ENCODE results near the gene REL.
A peak's percentile ranks its signal among the peaks of the same experiment; 100 is the strongest.

Gene REL

DNA sequence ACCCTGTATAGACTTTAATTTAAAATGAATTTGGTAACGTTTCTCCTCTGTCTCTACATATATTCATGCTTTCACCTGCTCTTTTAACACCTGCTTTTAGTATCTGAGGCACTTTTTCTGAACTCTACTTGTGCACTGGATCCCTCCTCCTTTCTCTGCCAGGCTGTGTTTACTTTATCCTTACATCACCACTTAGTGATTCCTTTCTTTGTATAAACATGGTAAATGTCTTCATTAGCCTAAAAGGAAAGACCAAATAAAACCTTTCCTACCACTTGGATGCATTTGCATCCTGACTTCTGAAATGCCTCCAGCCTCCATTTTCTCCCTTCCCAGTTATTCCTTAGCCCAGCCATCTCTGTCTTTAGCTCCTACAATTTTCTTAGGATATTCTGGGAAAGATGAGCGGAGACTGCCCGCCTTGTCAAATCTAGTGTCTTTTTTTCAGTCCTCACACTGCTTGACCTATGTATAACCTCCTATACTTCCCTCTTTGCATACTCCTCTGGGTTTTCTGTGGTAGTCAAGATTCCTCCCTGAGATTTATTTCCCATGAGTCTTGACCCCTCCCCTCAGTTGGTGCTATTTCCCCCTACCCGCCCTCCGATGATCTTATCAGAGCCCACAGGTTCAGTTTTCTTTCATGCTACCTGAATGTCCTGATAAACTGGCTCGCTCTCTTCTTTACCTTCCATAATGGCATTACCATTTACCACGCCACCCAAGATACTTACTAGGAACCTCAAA is 44.8 kb downstream of the REL start:
- peak; percentile 34 for DNase-seq (ENCODE audit: low read depth)

- DNase-seq (ENCODE audit: low read depth): no peak
Observed at GRCh38 chr2:60926741-60927552, 45.6 kb downstream of the REL start.

- DNase-seq (ENCODE audit: low read depth): peak; percentile 48
Observed at GRCh38 chr2:60932061-60932460, 50.7 kb downstream of the REL start.

GRCh38 chr2:60932954-60933353 is 51.6 kb downstream of the REL start:
- DNase-seq (ENCODE audit: low read depth): no peak

DNA sequence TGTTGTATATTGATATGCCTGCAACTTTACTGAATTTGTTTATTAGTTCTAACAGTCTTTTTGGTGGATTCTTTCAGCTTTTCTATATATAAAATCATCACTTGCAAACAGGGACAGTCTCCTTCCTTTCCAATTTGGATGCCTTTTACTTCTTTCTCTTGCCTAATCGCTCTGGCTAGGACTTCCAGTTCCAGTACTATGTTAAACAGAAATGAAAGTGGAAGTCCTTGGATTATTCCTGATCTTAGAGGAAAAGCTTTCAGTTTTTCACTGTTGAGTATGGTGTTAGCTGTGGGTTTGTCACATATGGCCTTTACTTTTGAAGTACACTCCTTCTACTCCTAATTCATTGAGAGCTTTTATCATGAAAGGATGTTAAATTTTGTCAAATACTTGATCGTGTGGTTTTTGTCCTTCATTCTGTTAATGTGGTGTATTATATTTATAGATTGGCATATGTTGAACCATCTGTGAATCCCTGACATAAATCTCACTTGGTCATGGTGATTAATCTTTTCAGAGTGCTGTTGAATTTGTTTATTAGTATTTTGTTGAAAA is 52.9 kb downstream of the REL start:
- no peak for DNase-seq (ENCODE audit: low read depth)

- DNase-seq (ENCODE audit: low read depth): no peak
Observed at GRCh38 chr2:60936757-60937156, 55.4 kb downstream of the REL start.

DNA sequence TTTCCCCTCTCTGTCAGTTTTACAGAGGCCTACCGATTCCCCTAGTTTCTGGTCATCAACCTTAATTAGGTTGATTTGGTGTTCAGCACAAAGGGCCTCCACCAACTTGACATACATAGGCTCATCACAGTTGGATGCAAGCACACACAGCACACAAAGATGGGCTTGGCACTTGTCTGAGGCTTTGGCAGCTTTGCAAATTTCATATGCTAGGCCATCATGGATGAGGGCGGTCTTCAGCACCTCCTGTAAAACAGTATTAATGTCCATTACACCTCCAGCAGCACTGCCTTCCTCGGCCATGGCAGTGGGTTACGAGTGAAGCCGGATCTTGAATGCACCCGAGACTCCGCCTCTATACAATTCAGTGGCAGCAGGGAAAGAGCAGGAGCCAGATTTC is 56.9 kb downstream of the REL start:
- DNase-seq (ENCODE audit: low read depth): no peak

GRCh38 chr2:60939622-60940021 is 58.2 kb downstream of the REL start:
- DNase-seq (ENCODE audit: low read depth): no peak

DNA sequence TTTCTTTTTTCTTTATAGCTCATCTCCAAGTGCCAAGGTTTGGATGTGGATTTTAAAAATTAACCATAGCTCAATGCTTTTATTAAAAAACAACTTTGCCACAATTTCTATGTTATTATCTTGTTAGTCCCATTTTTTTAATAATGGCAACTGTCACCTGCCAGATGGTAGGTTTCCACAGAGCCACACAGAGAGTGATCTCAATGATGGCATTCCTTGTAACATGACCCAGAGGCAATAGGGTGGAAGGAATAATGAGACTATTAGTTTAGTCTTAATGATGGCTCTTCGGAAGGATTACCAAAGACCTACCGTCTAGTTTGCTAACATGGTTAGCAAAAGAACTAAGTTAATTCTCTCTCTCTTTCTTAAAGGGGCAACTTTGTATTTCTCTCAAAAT is 64.0 kb downstream of the REL start:
- DNase-seq (ENCODE audit: low read depth): no peak

DNA sequence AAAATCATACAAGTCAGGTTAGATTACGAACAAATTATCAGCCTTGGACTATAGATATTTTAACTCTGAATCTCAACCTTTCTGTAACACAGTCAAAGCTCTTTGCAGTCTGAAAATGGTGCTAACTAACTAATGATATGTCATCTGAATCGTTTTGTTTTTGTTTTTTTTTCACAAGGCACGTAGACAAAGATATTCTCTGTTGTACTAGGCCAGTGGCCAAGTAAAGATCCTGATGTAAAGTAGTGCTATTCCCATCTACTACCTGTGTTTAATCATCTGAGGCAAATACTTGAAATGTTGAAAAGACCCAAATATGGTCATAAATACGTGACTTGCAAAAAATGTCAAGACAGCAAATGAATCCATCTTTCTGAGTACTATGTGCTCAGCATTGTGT is 65.7 kb downstream of the REL start:
- DNase-seq (ENCODE audit: low read depth): no peak

DNA sequence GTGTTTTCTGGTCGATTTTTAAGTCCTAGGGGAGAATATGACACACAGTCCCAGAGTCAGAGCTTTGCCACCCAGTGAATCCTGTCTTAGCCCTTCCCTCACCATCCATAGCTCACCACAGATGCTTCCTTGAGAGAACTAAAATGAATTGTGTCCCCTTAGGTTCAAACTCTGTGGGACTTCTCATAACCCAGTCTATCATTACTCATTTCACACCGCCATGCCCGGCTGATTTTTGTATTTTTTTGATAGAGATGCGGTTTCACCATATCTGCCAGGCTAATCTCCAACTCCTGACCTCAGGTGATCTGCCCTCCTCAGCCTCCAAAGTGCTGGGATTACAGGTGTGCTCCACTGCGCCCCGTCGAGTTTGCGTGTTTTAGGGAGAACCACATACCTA is 66.8 kb downstream of the REL start:
- no peak for DNase-seq (ENCODE audit: low read depth)

DNA sequence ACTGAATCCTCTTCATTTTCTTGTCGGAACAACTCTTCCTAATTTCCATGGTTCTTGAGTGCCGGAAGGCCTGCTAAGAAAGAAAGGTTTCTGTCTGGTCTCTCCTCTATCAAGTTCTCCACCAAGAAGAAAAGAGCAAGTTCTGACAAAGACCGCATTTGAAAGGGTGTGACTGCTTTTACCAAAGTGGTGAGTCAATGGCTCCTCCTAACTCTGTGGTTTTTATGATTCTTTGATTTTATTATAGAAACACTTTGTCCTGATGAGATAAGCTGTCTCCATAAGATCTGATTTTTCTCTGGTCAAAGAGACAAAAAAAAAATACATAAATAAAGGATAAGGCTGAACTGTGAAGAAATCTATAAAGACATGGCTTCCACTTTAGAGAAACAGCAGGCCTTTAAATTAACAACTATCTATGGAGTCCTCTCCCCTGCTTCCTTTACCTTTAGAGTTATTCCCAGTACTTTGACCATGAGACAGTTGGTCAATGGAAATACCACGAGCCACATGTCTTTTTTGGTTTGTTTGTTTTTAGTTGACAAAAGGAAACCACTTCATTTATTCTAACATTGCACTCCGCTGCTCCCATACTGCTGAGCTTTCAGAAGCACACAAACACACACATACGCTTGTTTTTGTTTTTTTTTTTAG is 67.7 kb downstream of the REL start:
- peak; percentile 41 for DNase-seq (ENCODE audit: low read depth)

DNA sequence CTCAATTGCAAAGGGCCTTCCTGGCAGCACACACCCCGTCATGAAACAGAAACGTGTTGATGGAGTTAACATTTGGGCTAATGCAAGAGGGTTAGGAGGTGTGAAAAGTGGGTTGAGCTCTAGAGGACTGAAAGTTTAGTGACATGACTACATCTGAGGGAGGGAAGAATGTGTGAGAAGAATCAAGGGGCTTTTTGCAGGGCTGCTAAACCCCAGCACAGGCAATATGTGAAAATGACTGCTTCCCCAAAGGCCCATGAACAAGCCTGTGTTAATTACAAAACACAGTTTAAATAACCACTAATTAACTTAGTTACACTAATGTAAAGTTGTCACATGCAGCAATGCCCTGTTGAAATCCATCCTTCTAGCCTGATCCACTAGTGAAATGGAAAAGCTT is 72.8 kb downstream of the REL start:
- DNase-seq (ENCODE audit: low read depth): no peak

DNA sequence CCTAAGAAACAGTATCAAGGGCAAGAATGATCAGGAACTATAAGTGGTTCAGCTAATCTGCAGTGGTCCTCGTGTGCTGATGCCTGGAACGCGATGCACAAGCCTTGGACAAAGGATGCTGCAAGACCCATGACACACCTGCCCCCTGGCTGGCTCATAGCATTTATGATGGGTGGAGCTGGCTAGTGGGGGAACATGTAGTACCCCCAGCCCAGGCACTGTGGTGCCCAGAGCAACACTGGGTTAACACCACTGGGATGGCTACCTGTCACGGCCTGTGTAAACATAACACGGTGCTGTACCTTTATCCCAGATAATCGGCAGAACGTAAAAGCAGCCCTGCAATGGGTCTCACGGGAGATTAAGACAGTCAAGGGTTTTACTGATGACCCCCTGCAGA is 75.8 kb downstream of the REL start:
- no peak for DNase-seq (ENCODE audit: low read depth)

DNA sequence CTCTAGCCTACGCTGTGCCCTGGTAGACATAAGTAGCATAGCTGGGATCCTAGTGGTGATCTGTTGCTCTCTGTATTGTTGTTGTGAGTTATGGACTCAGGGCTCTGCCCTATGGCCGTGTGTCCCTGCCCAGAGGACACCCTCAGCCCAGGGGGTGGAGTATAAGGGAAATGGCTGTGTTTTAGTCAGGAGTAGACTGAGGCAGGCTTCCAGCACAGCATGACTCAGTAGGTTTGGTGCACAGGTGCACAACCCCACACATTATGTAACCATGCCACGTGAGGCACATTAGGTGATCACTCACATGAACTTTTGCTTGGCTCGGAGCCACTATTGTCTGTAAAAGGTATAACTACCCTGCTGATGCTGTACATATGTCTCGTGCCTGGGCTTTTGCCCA is 76.3 kb downstream of the REL start:
- no peak for DNase-seq (ENCODE audit: low read depth)

DNA sequence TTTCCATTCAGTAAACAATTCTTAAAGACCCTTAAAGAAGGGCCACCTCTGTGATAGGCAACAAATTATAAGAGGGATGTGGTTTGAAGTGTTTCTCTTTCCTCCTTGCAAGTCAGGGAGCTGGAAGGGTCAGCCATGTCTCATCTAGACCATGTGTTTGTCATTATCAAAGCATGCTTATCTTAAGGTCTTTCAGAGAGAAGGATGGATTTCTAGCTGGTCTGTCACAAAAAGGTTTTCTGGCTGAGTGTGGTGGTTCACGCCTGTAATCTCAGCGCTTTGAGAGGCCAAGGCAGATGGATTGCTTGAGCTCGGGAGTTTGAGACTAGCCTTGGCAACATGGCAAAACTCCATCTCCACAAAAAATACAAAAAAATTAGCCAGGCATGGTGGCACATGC is 77.0 kb downstream of the REL start:
- DNase-seq (ENCODE audit: low read depth): peak; percentile 26

DNA sequence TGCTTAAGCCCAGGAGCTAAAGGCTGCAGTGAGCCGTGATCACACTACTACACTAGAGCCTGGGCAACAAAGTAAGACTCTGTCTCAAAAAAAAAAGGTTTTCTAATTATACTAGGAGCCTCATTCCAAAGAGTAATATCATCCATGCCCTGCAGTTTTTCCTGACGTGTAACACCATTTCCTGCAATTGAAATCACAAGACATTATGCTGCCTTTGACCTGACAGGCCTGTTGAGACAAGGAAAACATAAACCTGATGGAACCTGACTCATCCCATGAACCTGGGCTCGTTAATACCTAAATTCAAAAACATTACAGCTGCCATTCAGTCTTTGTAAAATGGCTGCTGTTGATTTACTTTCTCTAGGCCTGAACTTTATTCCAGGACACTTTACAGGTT is 77.4 kb downstream of the REL start:
- peak; percentile 64 for DNase-seq (ENCODE audit: low read depth)

DNA sequence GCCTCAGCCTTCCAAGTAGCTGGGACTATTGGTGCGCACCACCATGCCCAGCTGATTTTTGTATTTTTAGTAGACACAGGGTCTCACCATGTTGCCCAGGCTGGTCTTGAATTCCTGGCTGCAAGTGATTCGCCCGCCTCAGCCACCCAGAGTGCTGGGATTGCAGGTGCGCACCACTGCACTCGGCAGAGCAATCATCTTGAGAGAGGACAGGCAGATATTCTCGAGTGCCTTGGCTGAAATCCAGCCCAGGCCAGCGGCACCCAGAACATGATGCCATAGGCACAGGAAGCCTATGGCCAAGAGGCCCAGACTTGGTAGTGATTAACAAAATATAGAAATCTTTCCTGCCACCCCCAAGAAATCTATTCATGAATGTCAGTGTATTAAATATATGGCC is 78.1 kb downstream of the REL start:
- DNase-seq (ENCODE audit: low read depth): no peak

DNA sequence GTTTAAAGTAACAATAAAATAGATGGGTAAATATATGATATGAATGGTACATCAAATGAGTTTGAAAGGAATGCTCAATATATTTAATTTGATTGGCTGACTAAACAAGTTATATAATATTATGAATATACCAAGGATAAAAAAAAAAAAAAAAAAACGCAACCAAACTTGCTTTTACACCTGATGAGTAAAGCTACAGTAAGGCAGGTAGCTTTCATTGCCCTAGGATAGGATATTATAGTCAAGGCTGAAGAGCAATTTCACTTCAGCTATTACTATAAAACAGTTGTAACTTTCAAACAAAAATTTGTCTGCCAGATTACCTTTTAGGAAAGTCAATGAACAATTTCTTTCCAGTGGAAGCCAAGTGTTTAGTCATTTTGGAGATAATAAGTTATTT is 79.3 kb downstream of the REL start:
- DNase-seq (ENCODE audit: low read depth): no peak

DNA sequence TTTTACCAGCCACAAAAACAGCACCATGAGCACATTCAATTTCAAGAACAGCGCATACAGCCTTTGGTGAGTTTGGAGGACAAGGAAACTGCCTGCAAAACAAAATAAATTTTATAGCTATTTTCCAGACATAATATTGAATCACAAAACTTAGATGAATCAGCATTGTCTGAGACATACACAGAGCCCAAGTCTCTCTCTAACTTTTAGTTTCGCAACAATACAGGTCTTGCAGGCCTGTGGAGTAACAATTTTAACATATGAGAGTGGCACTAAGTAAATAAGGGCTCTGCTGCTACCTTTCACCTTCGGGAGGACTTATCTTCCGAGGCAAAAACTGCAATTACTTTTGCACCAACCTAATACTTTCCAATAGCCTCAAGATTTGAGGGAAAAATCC is 80.1 kb downstream of the REL start:
- DNase-seq (ENCODE audit: low read depth): peak; percentile 33

DNA sequence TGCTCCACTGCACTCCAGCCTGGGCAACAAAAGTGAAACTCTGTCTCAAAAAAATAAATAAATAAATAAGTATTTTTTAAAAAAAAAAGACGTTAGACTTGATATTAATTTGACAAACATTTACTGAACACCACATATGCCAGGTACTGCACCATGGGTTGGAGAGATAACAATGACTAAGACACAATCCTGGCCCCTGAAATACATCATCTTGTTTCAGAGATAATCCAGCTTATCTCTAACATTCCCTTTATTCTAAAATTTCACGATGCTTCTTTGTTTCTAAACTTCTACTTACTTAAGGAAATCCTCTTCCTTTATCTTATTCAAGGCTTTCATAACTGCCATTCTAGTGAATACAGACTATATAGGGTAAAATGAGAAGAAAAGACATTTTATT is 81.2 kb downstream of the REL start:
- DNase-seq (ENCODE audit: low read depth): no peak

DNA sequence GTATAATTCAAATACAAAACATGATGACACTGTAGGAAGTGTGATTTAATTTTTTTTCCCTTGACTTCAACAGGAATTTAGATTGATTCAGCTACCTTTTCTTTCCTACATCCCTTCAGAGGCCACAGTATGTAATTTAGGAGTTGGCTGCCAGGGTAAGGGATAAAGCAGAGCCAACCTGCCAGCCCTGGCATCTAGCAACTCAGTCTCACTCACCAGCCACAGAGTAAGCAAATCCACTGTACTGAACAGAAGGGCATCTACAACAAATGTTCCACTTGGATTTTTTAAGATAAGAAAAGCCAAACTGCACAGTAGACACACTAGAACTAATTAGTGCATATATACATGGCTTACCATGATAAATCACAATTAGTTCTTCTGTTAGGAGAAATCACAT is 81.8 kb downstream of the REL start:
- no peak for DNase-seq (ENCODE audit: low read depth)

Measured in ELR (cell line).